HG02610 (cell line): ENCODE results near the gene SLC35B2.

Source experiments
- ATAC-seq: cut with Tn5 transposase; IDR thresholded peaks from one replicate; pipeline ENCODE4 v1.9.1; 2021; ENCODE audit warnings: mild to moderate bottlenecking, moderate library complexity; ENCODE audit not compliant: unreplicated experiment

Gene SLC35B2

DNA sequence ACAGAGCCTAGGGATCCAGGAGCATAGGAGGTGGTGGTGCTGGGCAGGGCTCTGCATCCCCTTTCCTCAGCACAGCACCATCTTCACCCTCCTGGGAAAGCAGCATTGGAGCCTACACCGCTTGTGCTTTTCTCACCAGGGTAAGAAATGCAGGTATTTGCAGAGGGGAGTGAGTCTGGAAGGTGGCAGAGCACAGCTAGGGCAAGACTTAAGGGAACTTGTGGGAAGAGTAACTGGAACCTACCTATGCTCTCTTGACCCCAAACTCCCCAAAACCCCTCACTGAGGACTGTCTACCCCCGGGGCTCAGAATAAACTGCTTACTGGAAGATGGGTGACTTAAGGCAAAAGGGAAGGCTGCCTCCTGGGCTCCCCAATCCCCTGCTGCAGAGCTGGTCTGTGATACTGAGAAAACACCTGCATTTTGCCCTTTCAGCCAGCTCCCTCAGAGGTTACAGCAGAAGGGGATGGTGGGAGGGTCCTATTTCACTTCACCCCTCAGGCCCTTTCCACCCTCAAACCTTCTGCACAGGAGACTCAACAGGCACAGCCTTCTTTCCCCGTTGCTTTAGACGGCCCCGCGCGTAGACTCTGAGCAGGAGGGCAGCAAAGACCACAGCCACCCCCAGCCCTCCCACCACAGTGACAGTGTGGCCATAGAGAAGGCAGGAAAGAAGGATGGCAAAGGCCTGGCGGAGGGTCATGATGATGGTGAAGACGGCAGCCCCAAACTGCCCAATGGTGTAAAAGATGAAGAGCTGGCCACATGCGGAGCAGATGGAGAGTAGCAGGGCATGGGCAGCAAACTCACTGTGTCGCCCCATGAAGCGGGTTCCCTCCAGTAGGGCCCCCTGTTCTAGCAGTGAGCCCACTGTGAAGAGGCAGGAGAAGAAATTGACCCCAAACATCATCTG, 2.9 kb downstream of the SLC35B2 start:
- ATAC-seq, result no peak

DNA sequence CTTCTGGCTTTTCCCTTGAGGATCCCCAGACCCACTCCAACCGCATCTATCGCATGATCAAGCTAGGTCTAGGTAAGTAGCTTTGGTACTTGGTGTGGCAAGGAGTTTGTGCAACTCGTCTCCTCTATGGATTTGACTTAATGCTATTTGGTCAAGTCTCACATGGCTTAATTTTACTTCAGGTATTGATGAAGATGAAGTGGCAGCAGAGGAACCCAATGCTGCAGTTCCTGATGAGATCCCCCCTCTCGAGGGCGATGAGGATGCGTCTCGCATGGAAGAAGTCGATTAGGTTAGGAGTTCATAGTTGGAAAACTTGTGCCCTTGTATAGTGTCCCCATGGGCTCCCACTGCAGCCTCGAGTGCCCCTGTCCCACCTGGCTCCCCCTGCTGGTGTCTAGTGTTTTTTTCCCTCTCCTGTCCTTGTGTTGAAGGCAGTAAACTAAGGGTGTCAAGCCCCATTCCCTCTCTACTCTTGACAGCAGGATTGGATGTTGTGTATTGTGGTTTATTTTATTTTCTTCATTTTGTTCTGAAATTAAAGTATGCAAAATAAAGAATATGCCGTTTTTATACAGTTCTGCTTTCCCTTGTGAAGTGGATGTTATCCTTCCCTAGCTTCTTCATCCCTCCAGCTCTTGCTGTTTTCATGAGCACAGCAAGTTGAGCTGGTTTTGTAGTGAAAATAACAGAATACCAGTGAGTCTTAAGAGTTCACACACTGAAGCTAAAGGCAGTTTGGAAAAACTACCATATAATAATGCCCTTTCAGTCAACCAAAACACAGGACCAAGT, 3.8 kb downstream of the SLC35B2 start:
- no peak for ATAC-seq

DNA sequence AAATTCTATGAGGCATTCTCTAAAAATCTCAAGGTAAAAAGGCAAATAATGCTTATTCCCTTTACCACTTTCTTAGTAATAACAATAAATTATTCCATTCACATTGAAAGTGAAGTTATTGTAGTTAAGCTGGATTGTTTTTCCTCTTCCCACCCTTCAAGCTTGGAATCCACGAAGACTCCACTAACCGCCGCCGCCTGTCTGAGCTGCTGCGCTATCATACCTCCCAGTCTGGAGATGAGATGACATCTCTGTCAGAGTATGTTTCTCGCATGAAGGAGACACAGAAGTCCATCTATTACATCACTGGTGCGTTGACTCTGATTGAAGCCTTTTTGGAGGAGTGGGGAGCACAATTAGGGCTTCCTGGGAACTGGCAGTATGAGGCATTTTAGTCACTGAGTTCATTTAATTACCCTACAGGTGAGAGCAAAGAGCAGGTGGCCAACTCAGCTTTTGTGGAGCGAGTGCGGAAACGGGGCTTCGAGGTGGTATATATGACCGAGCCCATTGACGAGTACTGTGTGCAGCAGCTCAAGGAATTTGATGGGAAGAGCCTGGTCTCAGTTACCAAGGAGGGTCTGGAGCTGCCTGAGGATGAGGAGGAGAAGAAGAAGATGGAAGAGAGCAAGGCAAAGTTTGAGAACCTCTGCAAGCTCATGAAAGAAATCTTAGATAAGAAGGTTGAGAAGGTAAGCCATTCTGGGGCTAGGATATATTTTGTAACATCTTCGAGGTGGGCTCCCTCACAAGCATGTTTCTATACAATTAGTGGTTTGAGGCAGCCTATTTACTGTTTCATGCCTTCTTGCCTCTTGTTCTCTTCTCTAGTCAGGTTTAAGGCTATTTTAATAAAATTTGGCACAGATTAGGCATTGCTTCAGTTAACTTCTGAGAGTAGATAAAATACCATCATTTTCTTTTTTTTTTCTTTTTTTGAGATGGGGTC, 5.5 kb downstream of the SLC35B2 start:
- ATAC-seq, result no peak

DNA sequence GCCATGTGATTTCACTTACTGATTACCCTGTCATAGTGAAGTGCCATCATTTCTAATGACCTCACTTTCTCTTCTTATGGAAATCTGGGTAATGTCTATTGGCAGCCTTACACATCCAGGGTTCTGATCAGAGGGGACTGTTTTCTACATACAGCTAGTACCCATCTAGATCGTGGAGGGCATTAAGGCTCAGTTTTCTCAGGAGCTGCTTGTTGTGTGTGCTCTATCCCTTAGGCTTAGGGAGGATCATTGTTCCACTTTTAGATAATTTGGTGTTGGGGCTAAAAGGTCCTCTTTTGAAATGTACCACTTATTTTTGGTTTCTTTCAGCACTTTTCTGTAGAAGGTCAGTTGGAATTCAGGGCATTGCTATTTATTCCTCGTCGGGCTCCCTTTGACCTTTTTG, 6.6 kb downstream of the SLC35B2 start:
- ATAC-seq, result no peak

DNA sequence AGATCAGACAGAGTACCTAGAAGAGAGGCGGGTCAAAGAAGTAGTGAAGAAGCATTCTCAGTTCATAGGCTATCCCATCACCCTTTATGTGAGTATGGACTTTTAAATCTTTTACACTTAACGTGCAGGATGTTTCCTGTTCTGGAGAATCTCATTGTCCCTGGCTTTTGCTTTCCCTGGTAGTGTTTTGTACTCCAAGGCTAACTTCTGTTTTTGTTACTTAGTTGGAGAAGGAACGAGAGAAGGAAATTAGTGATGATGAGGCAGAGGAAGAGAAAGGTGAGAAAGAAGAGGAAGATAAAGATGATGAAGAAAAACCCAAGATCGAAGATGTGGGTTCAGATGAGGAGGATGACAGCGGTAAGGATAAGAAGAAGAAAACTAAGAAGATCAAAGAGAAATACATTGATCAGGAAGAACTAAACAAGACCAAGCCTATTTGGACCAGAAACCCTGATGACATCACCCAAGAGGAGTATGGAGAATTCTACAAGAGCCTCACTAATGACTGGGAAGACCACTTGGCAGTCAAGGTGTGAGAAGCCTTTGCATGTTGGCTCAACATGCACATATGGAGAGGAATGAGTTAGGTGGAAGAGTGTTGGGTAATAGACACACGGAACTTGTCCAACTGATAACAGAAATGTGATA, 7.1 kb downstream of the SLC35B2 start:
- ATAC-seq, result no peak

DNA sequence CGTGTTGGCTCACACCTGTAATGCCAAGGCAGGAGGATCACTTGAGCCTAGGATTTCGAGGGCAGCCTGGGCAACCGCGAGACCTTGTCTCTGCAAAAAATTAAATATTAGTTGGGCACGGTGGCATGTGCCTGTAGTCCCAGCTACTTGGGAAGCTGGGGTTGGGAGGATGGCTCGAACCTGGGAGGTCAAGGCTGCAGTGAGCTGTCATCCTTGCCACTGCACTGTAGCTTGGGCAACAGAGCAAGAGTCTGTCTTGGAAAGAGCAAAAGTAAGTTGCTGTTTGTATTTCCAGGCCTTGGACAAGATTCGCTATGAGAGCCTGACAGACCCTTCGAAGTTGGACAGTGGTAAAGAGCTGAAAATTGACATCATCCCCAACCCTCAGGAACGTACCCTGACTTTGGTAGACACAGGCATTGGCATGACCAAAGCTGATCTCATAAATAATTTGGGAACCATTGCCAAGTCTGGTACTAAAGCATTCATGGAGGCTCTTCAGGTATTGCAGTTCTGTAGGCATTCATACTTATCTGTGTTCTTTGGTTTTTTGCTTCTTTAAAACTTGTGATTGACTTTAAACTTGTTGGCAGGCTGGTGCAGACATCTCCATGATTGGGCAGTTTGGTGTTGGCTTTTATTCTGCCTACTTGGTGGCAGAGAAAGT, 8.1 kb downstream of the SLC35B2 start:
- ATAC-seq, result no peak

DNA sequence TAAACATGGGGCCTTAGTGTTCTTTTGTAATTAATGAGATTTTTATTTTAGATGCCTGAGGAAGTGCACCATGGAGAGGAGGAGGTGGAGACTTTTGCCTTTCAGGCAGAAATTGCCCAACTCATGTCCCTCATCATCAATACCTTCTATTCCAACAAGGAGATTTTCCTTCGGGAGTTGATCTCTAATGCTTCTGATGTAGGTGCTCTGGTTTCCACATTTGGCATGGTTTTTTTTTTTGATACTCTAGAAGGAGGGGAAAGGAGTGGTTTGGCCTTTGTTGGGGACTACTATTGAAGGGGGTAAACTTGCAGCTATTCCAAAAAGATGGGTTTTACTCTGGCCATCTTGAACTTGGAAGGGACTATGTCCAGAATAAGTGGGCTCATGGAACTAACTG, 8.7 kb downstream of the SLC35B2 start:
- ATAC-seq, result no peak

DNA sequence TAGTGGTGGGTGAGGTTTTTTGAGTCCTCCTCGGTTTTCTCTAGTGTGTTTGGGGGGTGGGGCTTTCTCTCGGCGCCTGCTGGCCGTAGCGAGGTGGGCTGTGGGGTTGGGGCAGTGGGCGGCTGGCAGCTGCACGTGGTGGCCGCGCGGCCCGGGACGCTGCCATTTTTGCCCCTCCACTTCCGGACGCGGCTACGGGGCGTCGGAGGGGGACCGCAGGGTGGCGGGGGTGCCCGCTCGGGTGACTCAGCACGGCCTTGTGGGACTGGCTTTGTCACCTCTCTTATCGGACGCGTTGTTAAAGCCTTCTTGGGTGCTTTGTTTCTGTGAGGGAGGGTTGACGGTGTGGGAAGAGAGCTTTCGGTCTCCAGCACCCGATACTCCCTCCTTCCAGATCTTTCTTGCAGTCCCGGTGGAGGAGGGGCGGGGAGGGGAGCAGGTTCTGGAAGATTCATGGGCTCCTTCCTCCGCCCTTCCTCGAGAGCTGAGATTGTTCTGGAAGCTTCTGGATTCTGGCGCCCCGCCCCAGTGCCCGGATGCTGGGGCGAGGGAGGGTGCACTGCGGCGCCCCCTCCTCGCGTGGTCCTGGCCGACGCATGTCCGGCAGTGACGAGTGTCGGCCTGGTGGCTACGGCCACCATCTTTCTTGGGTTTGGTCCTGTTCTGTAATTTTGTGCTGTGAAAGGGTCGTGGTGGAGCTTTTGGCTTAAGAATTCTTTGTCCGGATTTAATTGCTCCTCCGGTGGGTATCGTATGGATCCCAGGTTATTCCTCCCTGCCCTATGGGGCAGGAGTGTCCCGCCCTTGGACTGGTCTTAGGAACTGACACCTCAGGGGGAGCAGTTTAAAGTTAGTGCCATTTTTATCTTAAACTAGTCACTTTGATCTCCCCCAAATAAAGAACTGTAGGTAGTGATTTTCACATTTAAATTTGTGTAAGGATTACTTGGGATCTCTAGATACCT, 9.7 kb downstream of the SLC35B2 start:
- peak; percentile 25 for ATAC-seq

DNA sequence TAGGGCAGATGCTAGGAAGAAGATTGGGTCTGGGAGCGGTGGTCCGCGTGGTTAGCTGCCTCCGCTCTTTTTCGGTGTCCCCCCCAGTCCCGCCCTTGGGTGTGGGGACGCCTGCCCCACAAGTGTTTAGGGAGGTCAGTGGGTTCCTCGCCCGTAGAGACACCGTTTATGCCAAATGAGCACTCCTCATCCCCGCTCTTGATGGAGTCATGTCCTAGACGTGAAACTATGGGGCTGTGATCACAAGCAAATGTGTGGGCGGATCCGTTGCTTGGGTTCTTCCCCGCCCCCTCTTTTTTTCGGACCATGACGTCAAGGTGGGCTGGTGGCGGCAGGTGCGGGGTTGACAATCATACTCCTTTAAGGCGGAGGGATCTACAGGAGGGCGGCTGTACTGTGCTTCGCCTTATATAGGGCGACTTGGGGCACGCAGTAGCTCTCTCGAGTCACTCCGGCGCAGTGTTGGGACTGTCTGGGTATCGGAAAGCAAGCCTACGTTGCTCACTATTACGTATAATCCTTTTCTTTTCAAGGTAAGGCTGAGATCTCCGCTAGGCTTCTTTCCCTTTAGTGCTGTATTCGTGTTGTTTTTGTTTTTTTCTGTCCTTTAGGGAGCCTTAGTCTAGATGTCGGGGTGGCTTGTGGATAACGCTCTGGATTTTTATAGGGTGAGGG, 10.5 kb downstream of the SLC35B2 start, which contains the start of gene HSP90AB1:
Gene HSP90AB1, plus strand, starts transcription at position 439 of the 675 bp plus-strand sequence. CDS start 1,529 bp downstream, outside the sequence.
- peak; percentile 57 for ATAC-seq

DNA sequence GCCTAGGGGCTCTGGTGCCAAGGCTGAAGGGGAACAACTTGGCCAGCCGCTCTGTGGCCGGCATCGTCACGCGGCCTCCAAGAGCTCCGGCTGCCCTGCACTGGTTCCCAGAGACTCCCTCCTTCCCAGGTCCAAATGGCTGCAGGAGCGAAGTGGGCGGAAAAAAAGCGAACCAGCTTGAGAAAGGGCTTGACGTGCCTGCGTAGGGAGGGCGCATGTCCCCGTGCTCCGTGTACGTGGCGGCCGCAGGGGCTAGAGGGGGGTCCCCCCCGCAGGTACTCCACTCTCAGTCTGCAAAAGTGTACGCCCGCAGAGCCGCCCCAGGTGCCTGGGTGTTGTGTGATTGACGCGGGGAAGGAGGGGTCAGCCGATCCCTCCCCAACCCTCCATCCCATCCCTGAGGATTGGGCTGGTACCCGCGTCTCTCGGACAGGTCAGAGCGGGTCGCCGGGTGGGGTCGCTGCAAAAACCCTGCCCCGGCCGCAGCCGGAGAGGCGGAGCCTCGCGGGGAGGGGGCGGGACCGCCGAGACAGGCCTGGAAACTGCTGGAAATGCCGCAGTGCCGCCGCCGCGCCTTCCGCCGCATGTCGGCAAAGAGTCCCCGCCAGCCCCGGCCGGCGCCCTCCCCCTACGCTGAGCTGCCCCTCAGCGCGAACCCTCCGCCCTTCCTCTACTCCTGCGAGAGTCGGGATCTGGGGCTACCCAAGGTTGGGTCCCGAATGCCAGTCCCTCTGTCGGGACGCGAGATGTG, 11.2 kb downstream of the SLC35B2 start:
- peak; percentile 47 for ATAC-seq

DNA sequence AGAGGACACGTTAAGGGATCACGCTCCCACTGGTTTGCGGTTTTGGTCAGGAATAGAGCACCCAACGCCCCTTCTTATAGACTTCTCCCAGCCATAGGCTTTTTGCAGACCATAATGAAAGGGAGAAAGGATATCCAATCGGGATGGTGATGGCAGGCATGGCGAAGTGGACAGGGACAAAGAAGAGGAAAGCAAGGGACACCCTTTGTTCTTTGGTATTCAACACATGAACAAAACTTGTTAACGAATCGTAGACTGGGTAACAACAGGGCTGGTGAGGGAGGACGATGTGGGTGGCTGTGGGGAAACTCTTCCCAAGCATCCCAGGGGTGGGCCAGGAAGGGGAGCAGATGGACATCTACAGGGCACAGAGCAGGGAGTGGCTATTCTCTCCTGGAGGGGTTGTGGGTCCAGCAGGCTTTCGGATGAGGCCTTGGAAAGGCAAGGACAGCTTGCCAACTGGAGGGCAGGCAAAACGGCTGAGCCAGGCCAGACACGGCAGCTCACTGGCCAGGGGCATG, 11.9 kb downstream of the SLC35B2 start:
- no peak for ATAC-seq

DNA sequence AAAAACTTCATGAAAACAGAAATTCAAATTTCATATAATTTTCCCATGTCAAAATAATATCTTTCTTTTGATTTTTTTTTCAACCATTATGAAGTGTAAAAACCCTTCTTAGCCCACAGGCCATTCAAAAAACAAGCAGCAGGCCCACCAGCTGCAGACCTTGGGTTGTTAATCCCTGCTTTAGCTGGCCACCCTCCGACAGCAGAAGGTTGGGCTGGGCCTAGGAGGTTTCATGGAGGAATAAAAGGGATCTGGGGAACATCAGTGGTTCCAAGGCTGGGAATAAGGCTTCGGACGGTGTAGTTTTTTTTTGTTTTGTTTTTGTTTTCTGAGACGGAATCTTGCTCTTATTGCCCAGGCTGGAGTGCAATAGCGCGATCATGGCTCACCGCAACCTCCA, 14.0 kb downstream of the SLC35B2 start:
- no peak for ATAC-seq

DNA sequence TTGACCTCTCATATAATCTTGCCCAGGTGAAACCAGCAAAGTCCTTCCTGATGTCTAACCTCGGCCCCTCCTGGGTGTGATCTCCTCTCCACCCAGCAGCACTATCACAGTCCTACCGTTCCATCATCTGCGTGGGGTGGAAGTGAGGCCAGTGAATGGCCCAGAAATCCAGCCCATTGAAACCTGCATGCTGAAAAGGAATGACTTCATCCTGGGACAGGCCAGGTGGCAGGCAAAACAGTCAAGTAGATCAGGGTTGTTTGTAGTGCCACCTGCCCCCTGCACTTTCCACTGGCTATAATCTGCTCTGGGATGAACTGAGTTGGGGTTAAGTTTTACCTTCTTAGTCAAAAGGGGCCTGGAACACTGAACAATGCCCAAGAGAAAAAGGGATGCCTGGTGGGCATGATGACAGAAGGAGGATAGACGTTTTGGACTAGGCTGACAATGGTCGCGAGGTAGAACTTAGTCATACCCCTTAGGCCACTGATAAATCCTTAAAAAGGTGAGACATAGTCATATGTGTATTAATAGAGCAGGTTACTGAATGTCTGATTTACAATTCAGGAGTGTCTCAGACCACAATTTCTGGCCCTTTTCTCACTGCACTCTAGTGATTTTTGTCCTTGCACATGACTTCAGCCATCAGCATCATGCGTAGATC, 18.5 kb downstream of the SLC35B2 start:
- no peak for ATAC-seq

DNA sequence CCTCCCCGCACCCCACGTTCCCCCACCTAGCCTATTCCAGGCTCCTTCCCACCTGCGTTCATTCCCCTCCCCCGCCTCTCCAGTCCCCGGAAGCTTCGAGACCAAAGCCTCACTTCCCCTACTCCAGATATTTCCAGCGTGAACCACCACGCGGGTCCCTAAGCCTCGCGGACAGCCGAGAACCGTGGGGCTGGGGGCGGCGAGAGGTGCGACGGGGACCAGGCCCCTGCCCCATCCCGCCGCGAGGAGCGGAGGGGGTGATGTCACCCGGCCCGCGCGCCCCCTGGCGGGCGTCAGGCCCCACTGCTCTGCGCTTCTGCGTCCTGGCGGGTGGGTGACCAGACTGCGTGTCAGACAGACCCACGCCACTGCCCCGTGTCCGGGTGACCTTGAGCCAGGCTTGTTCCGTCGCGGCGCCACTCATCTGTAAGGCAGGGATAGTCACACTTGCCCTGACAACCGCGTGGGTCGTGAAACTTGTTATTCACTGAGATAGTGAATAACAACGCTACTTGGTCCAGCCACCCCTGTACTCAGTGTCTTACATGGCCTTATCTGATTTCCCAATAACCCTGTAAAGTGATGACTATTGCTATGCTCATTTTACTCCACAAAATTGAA, 19.4 kb downstream of the SLC35B2 start:
- ATAC-seq, result peak; percentile 84

DNA sequence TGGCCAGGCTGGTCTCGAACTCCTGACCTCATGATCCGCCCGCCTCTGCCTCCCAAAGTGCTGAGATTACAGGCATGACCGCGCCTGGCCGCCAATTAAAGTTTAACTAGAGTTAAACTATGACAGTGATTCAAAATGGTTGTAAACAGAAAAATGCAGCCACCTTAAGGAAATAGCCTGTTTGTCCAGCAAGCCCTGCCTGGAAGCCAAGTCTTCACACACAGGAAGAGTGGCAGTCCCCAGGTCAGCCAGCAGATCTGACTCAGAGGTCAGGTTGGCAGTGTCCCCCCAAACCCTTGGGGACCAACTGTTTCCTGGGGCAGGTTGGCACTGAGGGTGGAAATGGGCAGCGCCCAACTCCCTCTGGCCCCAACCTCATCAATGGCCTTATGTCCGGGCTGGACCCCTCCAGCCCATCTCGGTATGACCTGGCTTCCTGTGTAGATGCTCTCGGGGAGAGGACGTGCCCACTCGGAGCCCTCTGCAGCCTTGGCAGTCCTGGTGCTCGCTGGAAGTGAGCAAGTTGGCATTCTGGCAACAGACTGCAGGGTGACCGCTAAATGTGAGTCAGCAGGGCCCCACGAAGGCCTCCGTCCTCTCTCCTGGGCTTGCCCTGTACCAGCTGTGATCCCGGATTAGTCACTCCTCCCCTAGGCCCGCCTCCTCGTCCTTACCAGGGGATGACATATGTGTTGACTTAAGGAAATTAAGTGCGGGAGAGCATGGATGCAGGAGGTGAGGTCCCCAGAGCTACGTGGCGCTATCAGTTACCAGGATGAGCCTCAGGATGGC, 20.1 kb downstream of the SLC35B2 start:
- ATAC-seq, result peak; percentile 59
